Globus pallidus (tissue), 1 donor: ENCODE results near the gene NOCT.
"Not testable (repeated sequence)": the region's sequence is repeated elsewhere in the genome, so short reads cannot be mapped to it uniquely, and the experiment has no call there.

Experiments
- DNase-seq: peaks from one replicate; pipeline ENCODE4 v3.0.0-alpha.2; 2015; ENCODE audit warnings: low spot score

The NOCT gene

DNA sequence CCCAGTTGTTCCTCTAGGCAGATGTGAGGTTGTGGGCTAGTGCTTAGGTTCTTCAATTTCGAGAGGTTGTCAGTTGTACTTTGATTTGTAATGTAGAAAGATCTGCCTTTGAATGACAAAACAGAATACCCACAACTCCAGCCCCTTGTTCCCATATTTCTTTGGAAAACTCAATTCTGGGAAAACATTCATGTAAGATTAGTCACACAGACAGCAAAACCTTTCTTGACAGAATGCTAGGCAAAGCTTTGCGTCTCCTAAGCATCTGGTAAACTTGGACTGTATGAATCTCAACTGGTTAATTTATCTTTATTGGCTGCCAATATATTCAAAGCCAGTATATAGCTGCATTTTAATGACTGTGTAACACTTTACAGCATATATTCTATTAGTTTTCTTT is 34.9 kb downstream of the NOCT start:
- DNase-seq = no peak

DNA sequence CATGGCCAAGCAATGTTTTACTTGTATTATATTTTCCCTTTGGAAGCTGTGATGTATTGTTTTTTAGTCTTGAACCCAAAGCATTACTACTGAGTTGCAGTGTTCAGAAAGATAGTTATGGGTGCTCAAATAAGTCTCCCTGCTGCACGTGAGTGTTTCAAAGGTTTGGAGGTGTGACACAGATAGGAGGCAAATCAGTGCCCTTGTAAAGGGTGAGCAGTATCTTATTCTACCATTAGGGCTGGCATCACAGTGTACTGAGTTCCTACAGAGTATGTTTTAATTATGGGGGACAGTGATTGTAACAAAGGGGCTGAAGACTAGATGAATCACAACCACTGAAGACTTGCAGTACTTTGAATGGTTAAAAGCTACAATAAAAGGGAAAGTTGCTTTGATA is 38.3 kb downstream of the NOCT start:
- no peak for DNase-seq

DNA sequence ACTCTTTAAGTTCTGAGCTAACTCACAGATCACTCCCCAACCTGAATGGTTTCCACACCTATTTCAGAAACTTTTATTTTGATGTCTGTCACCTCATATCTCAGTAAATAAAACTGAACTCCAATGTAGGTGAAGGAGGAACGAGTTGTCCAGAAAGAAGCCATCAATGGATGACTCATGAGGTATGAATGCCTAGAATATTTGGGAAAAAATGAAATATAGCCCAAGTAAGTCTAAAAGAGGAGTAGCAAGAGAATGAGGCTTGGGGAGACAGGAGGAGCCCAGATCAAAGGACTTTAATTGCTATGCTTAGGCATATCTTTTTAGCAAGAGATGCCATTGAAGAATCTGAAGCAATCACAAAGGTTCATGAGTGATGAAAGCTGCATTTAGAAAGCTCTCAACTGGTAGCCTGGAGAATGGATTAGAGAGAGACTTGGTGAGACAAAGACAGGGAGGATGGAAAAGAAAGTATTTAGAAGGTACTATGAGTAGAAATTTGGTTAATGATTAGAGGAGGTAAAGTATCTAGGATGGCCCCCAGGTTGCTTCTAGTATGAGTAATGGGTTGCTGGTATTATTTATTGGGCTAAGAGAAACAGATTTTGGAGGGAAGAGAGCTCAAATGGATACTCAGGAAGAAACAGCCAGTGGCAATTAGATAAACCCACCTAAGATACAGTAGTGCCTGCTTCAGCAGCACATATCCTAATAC is 39.4 kb downstream of the NOCT start:
- DNase-seq = no peak

DNA sequence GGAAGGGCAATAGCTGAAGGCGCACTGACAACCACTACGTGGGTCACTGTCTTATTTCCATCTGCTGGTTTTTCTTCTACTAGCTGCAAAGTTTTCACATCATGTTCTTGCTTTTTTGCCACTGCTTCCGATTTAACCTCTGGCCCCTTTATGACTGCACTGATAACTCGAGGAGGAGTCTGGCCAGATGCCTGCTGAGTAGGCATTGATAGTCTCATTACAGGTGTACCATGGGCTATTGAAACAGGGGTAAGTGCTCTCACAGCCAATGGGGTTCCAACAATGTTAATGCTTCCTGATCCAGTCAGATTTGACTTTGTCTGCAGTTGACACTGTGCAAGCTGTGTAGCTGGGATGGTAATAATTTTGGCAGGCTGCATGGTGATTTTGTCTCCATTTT is 43.4 kb downstream of the NOCT start:
- not testable (repeated sequence) for DNase-seq

DNA sequence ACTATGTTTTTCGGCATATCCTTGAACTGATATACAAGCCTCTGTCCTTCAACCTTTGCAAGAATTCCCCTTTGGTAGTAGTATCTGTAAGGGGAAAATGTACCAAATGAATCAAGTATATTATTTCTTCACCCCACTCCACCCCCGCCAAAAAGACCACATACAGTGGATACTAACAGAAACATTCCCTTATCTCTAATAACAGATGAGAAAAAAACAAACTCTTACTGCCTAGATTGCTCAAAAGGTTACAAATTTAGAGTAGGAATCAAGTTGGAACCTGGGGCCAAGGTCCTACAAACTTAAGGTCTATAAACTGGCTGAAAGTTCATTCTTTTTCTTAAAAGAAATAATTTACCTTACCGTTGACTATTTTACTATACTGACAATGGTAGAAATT is 45.0 kb downstream of the NOCT start:
- DNase-seq = no peak

DNA sequence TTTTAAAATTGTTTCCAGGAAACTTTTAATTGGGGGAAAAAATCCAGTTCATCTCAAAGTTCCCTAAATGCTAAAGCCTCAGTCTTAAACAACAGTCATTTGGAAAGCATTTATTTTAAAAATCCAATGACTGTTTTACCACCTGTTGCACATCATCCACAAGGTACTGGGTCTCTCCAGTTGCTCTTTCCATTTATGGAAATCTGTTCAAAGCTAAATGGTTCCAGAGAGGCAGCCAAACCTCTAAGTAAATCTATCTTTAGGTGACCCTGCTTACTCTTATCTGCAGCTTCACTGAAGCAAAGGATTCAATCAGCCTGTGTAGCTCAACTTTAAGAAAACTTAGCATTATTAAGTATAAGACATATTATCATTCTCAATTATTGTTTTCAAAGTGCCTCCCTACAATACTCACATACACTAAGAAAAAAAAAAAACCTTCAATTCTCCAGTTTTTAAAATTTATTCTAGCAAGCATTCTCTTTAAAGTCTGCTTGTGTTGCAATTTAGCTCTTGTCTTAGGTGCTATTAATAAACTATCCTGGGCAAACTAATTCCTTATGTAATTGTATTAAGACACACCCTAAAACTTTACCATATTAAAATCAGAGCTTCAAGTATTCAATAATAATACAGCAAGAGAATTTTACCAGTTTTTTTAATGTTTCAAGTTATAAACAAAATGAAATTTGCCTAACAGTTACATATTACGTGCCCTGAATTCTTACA is 60.6 kb downstream of the NOCT start:
- no peak for DNase-seq

DNA sequence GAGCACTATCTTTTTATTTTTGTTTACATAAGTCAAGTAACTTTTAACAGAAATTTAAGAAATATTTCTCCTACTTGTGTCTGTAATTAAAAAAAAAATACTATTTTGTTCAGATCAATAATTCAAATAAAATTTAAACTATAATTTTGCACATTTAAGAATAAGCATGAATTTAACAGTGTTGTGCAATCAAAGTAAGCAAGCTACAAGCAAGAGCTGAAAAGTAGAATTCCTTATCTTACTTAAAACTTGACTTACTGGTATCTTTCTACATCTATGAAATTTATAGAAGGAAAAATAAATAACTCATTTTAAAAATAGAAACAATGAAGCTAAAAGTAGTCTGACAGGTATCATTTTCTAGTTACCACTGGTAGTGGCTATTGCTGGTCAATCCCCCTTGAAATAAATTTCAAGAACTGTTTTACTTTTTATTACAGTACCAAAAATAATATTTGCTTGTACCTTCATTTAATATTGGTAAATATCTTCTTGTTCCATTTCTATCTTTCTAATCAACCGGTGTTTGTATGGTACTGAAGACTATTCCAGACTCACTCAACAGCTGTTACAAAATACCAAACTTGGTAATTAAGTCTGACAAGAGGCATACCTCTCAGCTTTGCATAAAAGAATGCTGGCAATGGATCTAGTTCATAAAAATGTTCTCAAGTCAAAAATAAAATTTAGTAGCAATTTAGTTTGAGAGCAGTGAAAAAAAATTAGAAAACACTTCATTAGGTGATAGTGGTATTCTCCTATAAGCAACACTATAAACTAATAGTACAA is 62.2 kb downstream of the NOCT start:
- DNase-seq = no peak

DNA sequence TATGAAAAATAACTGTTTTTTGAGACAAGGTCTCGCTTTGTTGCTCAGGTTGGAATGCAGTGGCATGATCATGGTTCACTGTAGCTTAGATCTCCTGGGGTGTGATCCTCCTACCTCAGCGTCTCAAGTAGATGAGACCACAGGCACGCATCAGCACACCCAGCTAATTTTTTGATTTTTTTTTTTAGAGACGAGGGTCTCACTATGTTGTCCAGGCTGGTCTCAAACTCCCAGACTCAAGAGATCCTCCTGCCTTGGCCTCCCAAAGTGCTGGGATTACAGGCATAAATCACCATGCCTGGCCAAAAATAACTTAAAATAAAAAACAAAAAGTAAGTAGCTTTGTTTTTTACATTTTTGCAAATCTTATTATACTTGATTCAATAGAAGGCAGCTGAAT is 63.3 kb downstream of the NOCT start:
- no peak for DNase-seq

DNA sequence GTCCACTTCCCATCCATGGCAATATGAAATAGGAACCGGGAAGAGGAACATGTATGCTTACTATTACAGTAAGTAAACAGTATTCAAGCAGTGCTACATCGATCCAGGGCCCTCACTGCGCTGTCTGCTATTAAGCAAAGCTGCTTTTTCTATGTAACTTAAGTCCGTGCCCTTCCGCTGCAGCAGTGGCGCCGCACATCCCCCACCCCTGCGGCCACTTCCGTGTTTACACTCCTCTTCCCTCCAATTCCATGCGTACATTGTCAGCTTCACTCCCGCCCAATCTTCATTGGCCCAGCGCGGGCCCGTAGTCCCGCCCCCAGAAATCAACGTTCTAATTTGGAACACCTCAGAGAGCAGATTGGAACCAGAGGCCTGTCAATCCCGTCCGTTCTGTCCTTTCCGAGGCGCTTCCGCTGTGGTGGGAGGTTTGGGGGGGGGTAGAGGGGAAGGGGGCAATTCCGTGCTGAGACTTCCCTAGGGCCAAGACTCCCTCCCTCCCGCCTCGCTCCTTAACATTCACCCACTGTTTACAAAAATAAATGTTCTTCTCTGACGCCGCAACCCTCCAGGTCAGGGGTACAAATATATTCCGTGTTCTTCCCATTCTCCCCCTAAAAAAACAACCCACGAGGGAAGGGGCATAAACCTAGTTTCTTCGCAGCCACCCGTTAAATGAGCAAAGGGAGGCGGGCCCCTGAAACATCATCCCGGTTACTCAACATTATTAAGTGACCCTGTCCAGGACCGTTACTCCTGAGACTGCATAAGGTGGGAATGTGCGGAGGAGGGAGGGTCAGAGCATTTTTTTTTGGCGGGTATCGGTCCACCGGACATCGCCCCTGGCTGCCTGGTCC is 67.4 kb downstream of the NOCT start:
- DNase-seq = peak; percentile 98

DNA sequence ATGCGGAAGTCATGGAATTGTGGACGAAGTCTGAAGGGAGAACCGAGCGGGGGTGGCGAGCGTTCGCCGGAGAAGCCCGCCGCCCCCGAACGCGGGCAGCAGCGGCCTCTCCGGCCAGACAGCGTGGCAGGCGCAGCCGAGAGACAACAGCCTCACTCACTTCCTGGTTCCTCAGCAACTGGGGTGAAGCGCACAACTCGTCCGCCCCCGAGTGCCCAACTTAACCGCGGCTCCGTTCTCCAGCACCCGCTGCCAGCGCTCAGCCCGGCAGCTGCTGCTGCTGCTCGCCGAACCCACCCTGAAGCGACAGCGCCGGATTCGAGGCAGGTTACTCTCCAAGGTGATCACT is 68.0 kb downstream of the NOCT start:
- peak; percentile 72 for DNase-seq

DNA sequence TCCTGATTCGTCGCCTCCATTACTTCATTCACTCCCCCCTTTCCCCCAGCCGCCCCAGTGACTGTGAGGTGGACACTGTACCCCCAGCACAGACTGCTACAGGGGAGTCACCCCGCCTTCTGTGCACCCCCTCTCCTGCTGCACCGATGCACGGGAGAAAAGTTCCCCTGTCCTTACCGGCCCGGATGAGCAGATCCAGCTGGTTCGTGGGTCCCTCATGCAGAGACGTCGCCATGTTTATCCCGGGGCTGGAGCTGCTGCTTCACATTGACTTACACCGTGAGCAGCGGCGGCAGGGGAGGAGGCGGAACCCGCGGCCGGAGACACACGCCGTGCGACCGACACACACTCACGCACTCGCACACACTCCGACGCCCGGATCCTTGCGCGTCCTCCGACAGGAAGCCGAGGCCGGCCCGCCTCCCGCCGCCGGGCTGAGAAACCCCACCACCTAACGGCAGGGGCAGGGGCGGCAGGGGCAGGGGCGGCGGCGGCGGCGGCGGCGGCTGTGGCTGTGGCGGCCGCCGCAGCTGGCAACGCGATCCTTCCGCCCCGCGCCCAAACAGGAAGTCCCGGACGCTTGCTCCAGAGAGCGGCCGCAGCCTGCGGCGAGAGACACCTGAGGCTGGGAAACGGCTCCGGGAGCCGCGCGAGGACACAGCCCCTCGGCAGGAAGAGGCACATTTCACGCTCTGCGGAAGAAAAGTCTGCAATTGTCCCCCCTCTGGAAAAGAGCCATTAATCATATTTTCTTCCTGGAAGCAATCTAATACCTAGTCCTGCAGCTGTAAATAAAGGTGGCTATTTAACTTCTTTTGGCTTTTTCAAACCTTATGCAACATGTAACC is 68.6 kb downstream of the NOCT start:
- DNase-seq = peak; percentile 82

DNA sequence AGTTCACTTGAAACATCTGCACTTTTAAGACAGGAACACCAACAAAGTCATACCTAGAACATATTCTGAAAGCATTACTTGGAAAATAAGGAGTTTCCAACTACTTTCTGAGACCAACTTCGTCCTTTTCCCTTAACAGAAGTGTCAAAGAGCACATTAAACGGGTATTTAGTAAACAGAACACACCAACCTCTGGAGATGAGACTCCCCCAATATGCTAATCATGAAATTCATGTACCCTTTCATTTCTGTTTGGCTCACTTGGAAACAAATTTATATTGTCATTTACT is 69.2 kb downstream of the NOCT start:
- no peak for DNase-seq

DNA sequence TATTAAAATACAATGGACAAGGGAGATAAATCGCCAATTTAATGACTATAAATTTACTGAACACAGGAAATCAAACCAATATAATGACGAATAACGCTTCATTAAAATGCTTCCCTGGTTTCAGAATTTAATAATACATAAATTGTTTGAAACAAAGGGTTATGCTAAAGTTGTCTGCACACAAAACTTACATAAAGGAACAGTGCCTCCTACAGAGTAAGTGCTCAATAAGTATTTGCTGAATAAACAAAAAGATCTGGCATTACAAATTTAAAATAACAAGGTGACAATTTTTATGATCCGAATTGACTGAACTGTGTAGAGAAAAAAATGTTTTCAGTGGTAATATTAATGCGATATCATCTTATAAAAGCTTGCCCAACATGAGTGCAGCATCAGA is 69.6 kb downstream of the NOCT start:
- peak; percentile 14 for DNase-seq

DNA sequence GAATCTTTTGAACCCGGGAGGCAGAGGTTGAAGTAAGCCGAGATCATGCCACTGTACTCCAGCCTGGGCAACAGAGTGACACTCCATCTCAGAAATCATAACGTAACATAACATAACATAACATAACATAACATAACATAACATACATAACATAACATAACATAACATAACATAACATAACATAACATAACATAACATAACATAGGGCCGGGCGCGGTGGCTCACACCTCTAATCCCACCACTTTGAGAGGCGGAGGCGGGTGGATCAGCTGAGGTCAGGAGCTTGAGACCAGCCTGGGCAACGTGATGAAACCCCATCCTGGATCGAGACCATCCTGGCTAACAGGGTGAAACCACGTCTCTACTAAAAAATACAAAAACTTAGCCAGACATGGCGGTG is 76.7 kb downstream of the NOCT start:
- DNase-seq = no peak
